ENCODE results near the gene PLCH1.

GRCh38 chr3:155643581-155644165, 101.2 kb downstream of the PLCH1 start:
- TF ChIP-seq CTCF (conservative IDR thresholded peaks at IDR 0.05) (no peak), EZH2 (IDR thresholded peaks at IDR 0.05; ENCODE audit: low read depth) (no peak)
